Measurements from ENCODE around the gene PDHA1.

The PDHA1 gene

GRCh38 chrX:19347916-19348315 is 4.2 kb downstream of the PDHA1 start:
- no peak for TF ChIP-seq Cebpa-rat (IDR thresholded peaks at IDR 0.05)
- H3K4me1 ChIP-seq = peaks cover 49% of the 10 kb centered on the region
- H3K9me3 ChIP-seq = no peaks in the 10 kb centered on the region
- H3K27me3 ChIP-seq = no peaks in the 10 kb centered on the region
- H3K9ac ChIP-seq = no peak overlapping the region
- H3K4me3 ChIP-seq = no peak overlapping the region
- peaks cover 51% of the 10 kb centered on the region for H4K20me1 ChIP-seq
- no peak overlapping the region for H3K27ac ChIP-seq
- H3K36me3 ChIP-seq = peaks cover 28% of the 10 kb centered on the region
- no peak overlapping the region for H3K4me2 ChIP-seq

GRCh38 chrX:19349264-19349663 is 5.5 kb downstream of the PDHA1 start:
- H3K4me1 ChIP-seq = peaks cover 45% of the 10 kb centered on the region

GRCh38 chrX:19350941-19351384 is 7.2 kb downstream of the PDHA1 start:
- H3K27me3 ChIP-seq = no peaks in the 10 kb centered on the region
- H3K4me2 ChIP-seq = peak overlapping the region; percentile 57
- TF ChIP-seq Cebpa-rat (IDR thresholded peaks at IDR 0.05) = no peak
- no peak overlapping the region for H3K9ac ChIP-seq
- peak overlapping the region; percentile 50 for H3K27ac ChIP-seq
- peaks cover 57% of the 10 kb centered on the region for H3K36me3 ChIP-seq
- H4K20me1 ChIP-seq = peaks cover 35% of the 10 kb centered on the region
- no peaks in the 10 kb centered on the region for H3K9me3 ChIP-seq
- no peak overlapping the region for H3K4me3 ChIP-seq
- H3K4me1 ChIP-seq = peaks cover 32% of the 10 kb centered on the region

More at GRCh38 chrX:19349264-19349663, 5.5 kb downstream of the PDHA1 start:
- H3K9me3 ChIP-seq = no peaks in the 10 kb centered on the region
- no peak overlapping the region for H3K4me3 ChIP-seq
- peaks cover 40% of the 10 kb centered on the region for H3K36me3 ChIP-seq
- H3K9ac ChIP-seq = no peak overlapping the region
- no peak overlapping the region for H3K4me2 ChIP-seq
- no peak for TF ChIP-seq Cebpa-rat (IDR thresholded peaks at IDR 0.05)
- no peak overlapping the region for H3K27ac ChIP-seq
- peaks cover 48% of the 10 kb centered on the region for H4K20me1 ChIP-seq
- H3K27me3 ChIP-seq = no peaks in the 10 kb centered on the region

- Histone ChIP-seq H3K4me3 (no peak overlapping the region), H3K27ac (no peak overlapping the region), H3K27me3 (no peaks in the 10 kb centered on the region), H3K4me2 (no peak overlapping the region), H3K9me3 (no peaks in the 10 kb centered on the region), H4K20me1 (0 out of 2 replicates have a peak, but pooled peaks cover 8% of the 10 kb centered on the region), H3K4me1 (peaks cover 25% of the 10 kb centered on the region), H3K36me3 (peaks cover 90% of the 10 kb centered on the region), H3K9ac (no peak overlapping the region)
- TF ChIP-seq Cebpa-rat (IDR thresholded peaks at IDR 0.05) = no peak
Measured at GRCh38 chrX:19354625-19355024, 10.9 kb downstream of the PDHA1 start.

- no peaks in the 10 kb centered on the region for H3K9me3 ChIP-seq
- H3K4me3 ChIP-seq = no peak overlapping the region
- H3K4me2 ChIP-seq = no peak overlapping the region
- 0 out of 2 replicates have a peak, but pooled peaks cover 8% of the 10 kb centered on the region for H4K20me1 ChIP-seq
- no peak overlapping the region for H3K27ac ChIP-seq
- no peaks in the 10 kb centered on the region for H3K27me3 ChIP-seq
- no peak for TF ChIP-seq Cebpa-rat (IDR thresholded peaks at IDR 0.05)
- peaks cover 97% of the 10 kb centered on the region for H3K36me3 ChIP-seq
- H3K4me1 ChIP-seq = no peaks in the 10 kb centered on the region
- no peak overlapping the region for H3K9ac ChIP-seq
Measured at GRCh38 chrX:19358521-19358920, 14.8 kb downstream of the PDHA1 start.

GRCh38 chrX:19360903-19361302 is 17.2 kb downstream of the PDHA1 start:
- no peak for TF ChIP-seq Cebpa-rat (IDR thresholded peaks at IDR 0.05)
- H3K36me3 ChIP-seq = peaks cover 87% of the 10 kb centered on the region
- H3K9me3 ChIP-seq = no peaks in the 10 kb centered on the region
- no peak overlapping the region for H3K27ac ChIP-seq
- 0 out of 2 replicates have a peak, but pooled peaks cover 4% of the 10 kb centered on the region for H4K20me1 ChIP-seq
- H3K4me2 ChIP-seq = no peak overlapping the region
- H3K4me3 ChIP-seq = no peak overlapping the region
- H3K4me1 ChIP-seq = no peaks in the 10 kb centered on the region
- no peaks in the 10 kb centered on the region for H3K27me3 ChIP-seq
- no peak overlapping the region for H3K9ac ChIP-seq

- Histone ChIP-seq H3K36me3 (peaks cover 87% of the 10 kb centered on the region), H4K20me1 (no peaks in the 10 kb centered on the region), H3K4me1 (no peaks in the 10 kb centered on the region), H3K27ac (no peak overlapping the region), H3K9me3 (no peaks in the 10 kb centered on the region), H3K27me3 (no peaks in the 10 kb centered on the region), H3K4me3 (no peak overlapping the region), H3K4me2 (no peak overlapping the region), H3K9ac (no peak overlapping the region)
- TF ChIP-seq Cebpa-rat (IDR thresholded peaks at IDR 0.05) = no peak
Measured at GRCh38 chrX:19361701-19362100, 18.0 kb downstream of the PDHA1 start.

GRCh38 chrX:19368576-19368975 is 24.8 kb downstream of the PDHA1 start:
- no peaks in the 10 kb centered on the region for H3K27me3 ChIP-seq
- TF ChIP-seq Cebpa-rat (IDR thresholded peaks at IDR 0.05) = no peak
- H4K20me1 ChIP-seq = no peaks in the 10 kb centered on the region
- H3K4me1 ChIP-seq = peaks cover 4% of the 10 kb centered on the region
- no peak overlapping the region for H3K4me3 ChIP-seq
- H3K9ac ChIP-seq = no peak overlapping the region
- no peak overlapping the region for H3K27ac ChIP-seq
- no peak overlapping the region for H3K4me2 ChIP-seq
- no peaks in the 10 kb centered on the region for H3K9me3 ChIP-seq
- peaks cover 37% of the 10 kb centered on the region for H3K36me3 ChIP-seq

GRCh38 chrX:19370061-19370460 is 26.3 kb downstream of the PDHA1 start:
- TF ChIP-seq Cebpa-rat (IDR thresholded peaks at IDR 0.05) = no peak
- Histone ChIP-seq H3K4me3 (no peak overlapping the region), H3K36me3 (peaks cover 27% of the 10 kb centered on the region; the same call in 1 of the 2 replicates), H3K27ac (no peak overlapping the region), H3K4me1 (peaks cover 7% of the 10 kb centered on the region), H4K20me1 (no peaks in the 10 kb centered on the region), H3K4me2 (no peak overlapping the region), H3K9me3 (no peaks in the 10 kb centered on the region), H3K27me3 (no peaks in the 10 kb centered on the region), H3K9ac (no peak overlapping the region)

- Histone ChIP-seq H4K20me1 (no peaks in the 10 kb centered on the region), H3K4me3 (peak overlapping the region; percentile 60), H3K4me2 (peak overlapping the region; percentile 84), H3K36me3 (peaks cover 14% of the 10 kb centered on the region; the same call in 1 of the 2 replicates), H3K27ac (peak overlapping the region; percentile 62; the same call in 1 of the 2 replicates), H3K9me3 (no peaks in the 10 kb centered on the region), H3K27me3 (no peaks in the 10 kb centered on the region), H3K4me1 (peaks cover 7% of the 10 kb centered on the region), H3K9ac (peak overlapping the region; percentile 32; the same call in 1 of the 2 replicates)
- TF ChIP-seq Cebpa-rat (IDR thresholded peaks at IDR 0.05) = no peak
Measured at GRCh38 chrX:19372170-19372546, 28.4 kb downstream of the PDHA1 start.

All from BLaER1 (cell line).